WERI-Rb-1 (cell line): ENCODE measurements around the gene HLA-C.

Experiments used
- DNase-seq: peaks from one replicate; pipeline ENCODE4 v3.0.0-alpha.2; 2020
- H3K27ac ChIP-seq: fragments of 250-450 bp; sonication (Bioruptor Pico); 2 replicates; pipeline ENCODE4 v1.5.1; 2020; ENCODE audit warnings: mild to moderate bottlenecking, moderate library complexity
- H3K27me3 ChIP-seq: fragments of 250-450 bp; sonication (Bioruptor Pico); 2 replicates; pipeline ENCODE4 v1.5.1; 2021; ENCODE audit warnings: mild to moderate bottlenecking, low read depth, moderate library complexity; ENCODE audit not compliant: insufficient read depth, severe bottlenecking
- H3K36me3 ChIP-seq: fragments of 250-450 bp; sonication (Bioruptor Pico); 2 replicates; pipeline ENCODE4 v1.5.1; 2020; ENCODE audit warnings: mild to moderate bottlenecking, moderate library complexity
- H3K4me3 ChIP-seq: 2 replicates; pipeline ENCODE4 v1.5.1; 2011; ENCODE audit warnings: low read depth, mild to moderate bottlenecking, control low read depth, low read length
- H3K9me3 ChIP-seq: fragments of 250-450 bp; sonication (Bioruptor Pico); 2 replicates; pipeline ENCODE4 v1.5.1; 2021; ENCODE audit warnings: mild to moderate bottlenecking, moderate library complexity; ENCODE audit not compliant: severe bottlenecking
- TF ChIP-seq, protein P1 (sequence below): IDR thresholded peaks from 2 replicates; pipeline ENCODE4 v1.5.1; 2011; ENCODE audit warnings: low read depth, mild to moderate bottlenecking, control low read depth, inconsistent platforms, low read length

HLA-C gene

DNA sequence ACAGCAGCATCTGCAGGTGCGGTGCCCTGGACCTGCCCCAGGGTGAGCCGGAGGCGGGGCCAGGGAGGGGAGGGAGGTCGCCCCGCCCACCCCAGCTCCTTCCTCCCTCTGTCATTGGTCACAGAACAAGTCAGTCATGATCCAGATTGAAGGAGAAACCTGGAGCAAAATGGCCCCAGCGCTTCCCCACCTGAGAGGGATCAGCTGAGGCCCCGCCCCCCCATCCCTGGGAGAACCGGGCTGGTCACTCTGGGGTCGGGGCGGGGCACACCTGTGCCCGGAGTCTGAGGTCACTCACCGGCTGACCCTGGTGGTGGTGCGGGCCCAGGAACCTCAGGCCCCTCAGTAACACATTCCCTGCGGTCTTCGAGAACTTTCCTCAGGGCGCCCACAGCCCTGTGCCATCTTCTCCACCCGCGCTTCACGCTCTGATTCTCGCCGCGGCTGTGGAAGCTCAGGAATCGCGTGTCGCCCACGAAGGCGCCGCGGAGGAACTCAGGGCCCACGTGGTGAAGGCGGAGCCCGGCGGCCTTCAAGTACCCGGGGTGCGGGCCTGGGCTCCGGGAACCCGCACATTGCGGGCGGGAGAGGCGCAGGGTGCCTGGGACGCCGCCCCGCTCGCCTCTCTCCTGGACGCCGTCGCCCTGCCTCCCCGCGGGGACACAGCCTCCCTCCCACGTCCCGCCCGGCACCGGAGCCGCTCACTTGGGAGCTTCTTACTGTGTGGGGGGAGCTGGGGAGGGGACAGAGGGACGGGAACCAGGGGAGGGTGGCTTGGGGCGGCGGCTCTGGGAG, 36.4 kb upstream of the HLA-C start:
- no peak for DNase-seq
- TF ChIP-seq, protein P1, sequence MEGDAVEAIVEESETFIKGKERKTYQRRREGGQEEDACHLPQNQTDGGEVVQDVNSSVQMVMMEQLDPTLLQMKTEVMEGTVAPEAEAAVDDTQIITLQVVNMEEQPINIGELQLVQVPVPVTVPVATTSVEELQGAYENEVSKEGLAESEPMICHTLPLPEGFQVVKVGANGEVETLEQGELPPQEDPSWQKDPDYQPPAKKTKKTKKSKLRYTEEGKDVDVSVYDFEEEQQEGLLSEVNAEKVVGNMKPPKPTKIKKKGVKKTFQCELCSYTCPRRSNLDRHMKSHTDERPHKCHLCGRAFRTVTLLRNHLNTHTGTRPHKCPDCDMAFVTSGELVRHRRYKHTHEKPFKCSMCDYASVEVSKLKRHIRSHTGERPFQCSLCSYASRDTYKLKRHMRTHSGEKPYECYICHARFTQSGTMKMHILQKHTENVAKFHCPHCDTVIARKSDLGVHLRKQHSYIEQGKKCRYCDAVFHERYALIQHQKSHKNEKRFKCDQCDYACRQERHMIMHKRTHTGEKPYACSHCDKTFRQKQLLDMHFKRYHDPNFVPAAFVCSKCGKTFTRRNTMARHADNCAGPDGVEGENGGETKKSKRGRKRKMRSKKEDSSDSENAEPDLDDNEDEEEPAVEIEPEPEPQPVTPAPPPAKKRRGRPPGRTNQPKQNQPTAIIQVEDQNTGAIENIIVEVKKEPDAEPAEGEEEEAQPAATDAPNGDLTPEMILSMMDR, result no peak
- Histone ChIP-seq H3K9me3 (peaks cover 5% of the 10 kb centered on the region), H3K36me3 (no peaks in the 10 kb centered on the region), H3K27ac (no peak overlapping the region), H3K27me3 (peaks cover 47% of the 10 kb centered on the region), H3K4me3 (no peak overlapping the region)

DNA sequence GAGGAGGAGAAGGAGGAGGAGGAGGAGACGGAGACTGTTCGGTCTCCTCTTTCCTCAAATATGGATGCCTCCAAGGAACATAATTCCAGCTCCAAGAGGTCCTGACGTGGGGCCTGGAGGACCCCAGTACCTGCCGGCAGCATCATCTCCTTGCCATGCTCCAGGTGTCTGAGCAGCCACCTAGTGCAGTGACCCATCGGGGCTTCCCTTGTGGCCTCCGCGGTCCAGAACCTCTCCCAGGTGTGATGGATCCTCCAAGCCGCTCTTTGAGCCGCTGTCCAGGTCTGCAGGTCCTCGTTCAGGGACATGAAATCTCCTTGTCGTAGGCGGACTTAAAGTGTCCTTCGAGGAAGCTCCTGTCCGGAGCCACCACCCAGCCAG, 35.8 kb upstream of the HLA-C start:
- H3K27ac ChIP-seq, result no peak overlapping the region
- no peak for DNase-seq
- peaks cover 5% of the 10 kb centered on the region for H3K9me3 ChIP-seq
- H3K36me3 ChIP-seq, result no peaks in the 10 kb centered on the region
- no peak overlapping the region for H3K4me3 ChIP-seq
- TF ChIP-seq, protein P1, result no peak
- H3K27me3 ChIP-seq, result peaks cover 53% of the 10 kb centered on the region

DNA sequence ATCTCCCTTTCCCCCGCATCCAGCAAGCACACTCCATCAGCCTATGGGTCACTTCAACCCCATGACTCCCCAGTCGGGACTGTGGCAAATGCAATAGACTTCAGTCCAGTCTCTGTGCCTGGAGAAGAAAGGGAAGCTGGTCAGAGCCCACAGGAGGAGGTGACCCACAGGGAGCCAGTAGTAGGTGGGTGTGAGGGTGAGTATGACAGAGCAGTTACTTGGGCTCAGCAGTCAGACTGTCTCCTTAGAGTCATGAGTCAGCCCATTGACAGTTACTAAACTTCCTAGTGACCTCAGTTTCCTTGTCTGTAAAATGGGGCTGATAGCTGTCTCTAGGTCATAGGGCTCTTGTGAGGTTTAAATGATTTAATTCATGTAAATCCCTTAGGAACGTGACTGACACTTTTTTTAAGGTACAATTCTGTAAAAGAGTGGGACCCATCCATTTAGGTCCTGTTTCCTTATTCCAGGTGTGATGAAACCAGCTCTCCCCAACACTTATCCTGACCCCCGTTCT, 33.9 kb upstream of the HLA-C start:
- H3K27ac ChIP-seq, result no peak overlapping the region
- DNase-seq, result no peak
- H3K4me3 ChIP-seq, result no peak overlapping the region
- TF ChIP-seq, protein P1, result no peak
- H3K36me3 ChIP-seq, result no peaks in the 10 kb centered on the region
- peaks cover 5% of the 10 kb centered on the region for H3K9me3 ChIP-seq
- peaks cover 64% of the 10 kb centered on the region for H3K27me3 ChIP-seq

- Histone ChIP-seq H3K27ac (no peak overlapping the region), H3K27me3 (peaks cover 68% of the 10 kb centered on the region), H3K9me3 (peaks cover 5% of the 10 kb centered on the region), H3K4me3 (no peak overlapping the region), H3K36me3 (no peaks in the 10 kb centered on the region)
- TF ChIP-seq, protein P1, result no peak
- DNase-seq, result no peak
Observed at GRCh38 chr6:31304683-31305082, 32.8 kb upstream of the HLA-C start.

DNA sequence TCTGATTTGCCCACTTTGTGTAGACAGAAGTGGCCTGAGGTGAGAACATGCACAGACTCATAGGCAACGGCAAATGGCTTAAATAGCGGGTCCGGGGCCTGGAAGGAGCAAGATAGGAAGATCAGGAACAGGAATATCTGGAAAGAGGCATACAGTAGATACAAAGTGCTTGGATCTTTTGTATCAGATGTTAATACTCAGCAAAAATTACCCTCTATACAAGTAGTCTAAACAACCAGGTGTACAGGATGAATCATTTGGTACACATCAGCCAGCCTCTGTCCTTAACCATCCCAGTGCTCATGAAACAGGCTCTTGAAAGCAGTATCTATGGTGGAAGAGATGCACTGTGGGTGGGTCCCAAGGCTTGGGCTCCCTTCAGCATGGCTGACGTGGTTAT, 28.9 kb upstream of the HLA-C start:
- Histone ChIP-seq H3K36me3 (no peaks in the 10 kb centered on the region), H3K27ac (no peak overlapping the region), H3K9me3 (peaks cover 8% of the 10 kb centered on the region), H3K4me3 (no peak overlapping the region), H3K27me3 (peaks cover 91% of the 10 kb centered on the region)
- DNase-seq, result no peak
- TF ChIP-seq, protein P1, result no peak
